Measurements from ENCODE around the gene DNAJC1.

GRCh38 chr10:21961847-21962246 is 41.7 kb downstream of the DNAJC1 start:
- TF ChIP-seq POLR2A (IDR thresholded peaks at IDR 0.05; ENCODE audit: low read depth, low read length) (no peak), PAX5 (IDR thresholded peaks at IDR 0.05; ENCODE audit: insufficient read depth, low read length, severe bottlenecking) (no peak)

Measured in GM12891 (cell line).